NT2/D1 (cell line): ENCODE measurements around the gene CACNA1C.

Source experiments
- SUZ12 ChIP-seq: IDR thresholded peaks from 2 replicates; pipeline ENCODE4 v1.6.1; 2011; ENCODE audit not compliant: insufficient read length, insufficient read depth; ENCODE audit errors: extremely low read depth
- YY1 ChIP-seq: IDR thresholded peaks from 2 replicates; pipeline ENCODE4 v1.6.1; 2011; ENCODE audit not compliant: insufficient read length, insufficient read depth
- ZNF274 ChIP-seq: IDR thresholded peaks from 2 replicates; pipeline ENCODE4 v1.6.1; 2011; ENCODE audit warnings: mild to moderate bottlenecking, low read depth, low read length

GRCh38 chr12:2329661-2330210 is 276.9 kb downstream of the CACNA1C start:
- TF ChIP-seq ZNF274 (no peak), SUZ12 (no peak), YY1 (no peak)
